Activated naive CD4-positive, alpha-beta T cell treated with anti-CD3 and anti-CD28 coated beads, Interleukin-2, amount 50 U/mL, for 24 hours (primary cell): Measurements from ENCODE around the gene SFI1.
"Not testable (repeated sequence)": the region's sequence is repeated elsewhere in the genome, so short reads cannot be mapped to it uniquely, and the experiment has no call there.

Experiments used
- H3K27ac Mint-ChIP-seq: one replicate; pipeline ENCODE4 v1.8.0; 2021; ENCODE audit warnings: mild to moderate bottlenecking, mixed read lengths
- H3K27me3 Mint-ChIP-seq: one replicate; pipeline ENCODE4 v1.8.0; 2021; ENCODE audit warnings: mixed read lengths
- H3K36me3 Mint-ChIP-seq: one replicate; pipeline ENCODE4 v1.8.0; 2021; ENCODE audit warnings: mixed read lengths
- H3K4me1 Mint-ChIP-seq: one replicate; pipeline ENCODE4 v1.8.0; 2021; ENCODE audit warnings: mixed read lengths
- H3K4me3 Mint-ChIP-seq: one replicate; pipeline ENCODE4 v1.8.0; 2021; ENCODE audit warnings: mild to moderate bottlenecking, mixed read lengths
- H3K9me3 Mint-ChIP-seq: one replicate; pipeline ENCODE4 v1.8.0; 2021; ENCODE audit warnings: mixed read lengths

The SFI1 gene

GRCh38 chr22:31585161-31585859, 89.0 kb downstream of the SFI1 start:
- Mint-ChIP-seq H3K9me3 (no peaks in the 10 kb centered on the region), H3K4me1 (peaks cover 52% of the 10 kb centered on the region), H3K27me3 (no peaks in the 10 kb centered on the region), H3K36me3 (peaks cover 12% of the 10 kb centered on the region), H3K27ac (peak overlapping the region; percentile 92), H3K4me3 (peak overlapping the region; percentile 34)

- Mint-ChIP-seq H3K27ac (peak overlapping the region; percentile 92), H3K36me3 (peaks cover 12% of the 10 kb centered on the region), H3K9me3 (no peaks in the 10 kb centered on the region), H3K27me3 (no peaks in the 10 kb centered on the region), H3K4me1 (peaks cover 52% of the 10 kb centered on the region), H3K4me3 (peak overlapping the region; percentile 6)
These were observed 90.0 kb downstream of the SFI1 start for GRCh38 chr22:31586137-31586920.

- Mint-ChIP-seq H3K4me1 (peaks cover 28% of the 10 kb centered on the region), H3K27me3 (no peaks in the 10 kb centered on the region), H3K4me3 (no peak overlapping the region), H3K27ac (peak overlapping the region; percentile 71), H3K9me3 (no peaks in the 10 kb centered on the region), H3K36me3 (peaks cover 12% of the 10 kb centered on the region)
These were observed 92.8 kb downstream of the SFI1 start for GRCh38 chr22:31588970-31589675.

- not testable (repeated sequence) for H3K27me3 Mint-ChIP-seq, H3K27ac Mint-ChIP-seq, H3K4me3 Mint-ChIP-seq, H3K9me3 Mint-ChIP-seq
- H3K4me1 Mint-ChIP-seq, result peaks cover 18% of the 10 kb centered on the region
- H3K36me3 Mint-ChIP-seq, result peaks cover 12% of the 10 kb centered on the region
These were observed 93.8 kb downstream of the SFI1 start for GRCh38 chr22:31590161-31590560.

GRCh38 chr22:31595271-31595670, 98.9 kb downstream of the SFI1 start:
- Mint-ChIP-seq H3K27ac (no peak overlapping the region), H3K27me3 (no peaks in the 10 kb centered on the region), H3K4me1 (no peaks in the 10 kb centered on the region), H3K36me3 (peaks cover 3% of the 10 kb centered on the region), H3K4me3 (no peak overlapping the region), H3K9me3 (no peaks in the 10 kb centered on the region)

- no peaks in the 10 kb centered on the region for H3K4me1 Mint-ChIP-seq
- peaks cover 5% of the 10 kb centered on the region for H3K36me3 Mint-ChIP-seq
- H3K27ac Mint-ChIP-seq, result no peak overlapping the region
- H3K9me3 Mint-ChIP-seq, result no peaks in the 10 kb centered on the region
- no peaks in the 10 kb centered on the region for H3K27me3 Mint-ChIP-seq
- H3K4me3 Mint-ChIP-seq, result no peak overlapping the region
These were observed 106.1 kb downstream of the SFI1 start for GRCh38 chr22:31602259-31602952.

GRCh38 chr22:31603081-31603525, 106.8 kb downstream of the SFI1 start:
- Mint-ChIP-seq H3K27ac (no peak overlapping the region), H3K4me1 (no peaks in the 10 kb centered on the region), H3K36me3 (peaks cover 5% of the 10 kb centered on the region), H3K27me3 (no peaks in the 10 kb centered on the region), H3K9me3 (no peaks in the 10 kb centered on the region), H3K4me3 (no peak overlapping the region)

- Mint-ChIP-seq H3K27me3 (no peaks in the 10 kb centered on the region), H3K4me1 (no peaks in the 10 kb centered on the region), H3K9me3 (no peaks in the 10 kb centered on the region), H3K36me3 (peaks cover 6% of the 10 kb centered on the region), H3K4me3 (no peak overlapping the region), H3K27ac (no peak overlapping the region)
These were observed 107.2 kb downstream of the SFI1 start for GRCh38 chr22:31603574-31603973.

- Mint-ChIP-seq H3K9me3 (no peaks in the 10 kb centered on the region), H3K4me1 (no peaks in the 10 kb centered on the region), H3K4me3 (no peak overlapping the region), H3K27ac (peak overlapping the region; percentile 76), H3K27me3 (no peaks in the 10 kb centered on the region), H3K36me3 (peaks cover 6% of the 10 kb centered on the region)
These were observed 107.9 kb downstream of the SFI1 start for GRCh38 chr22:31604137-31604705.

- Mint-ChIP-seq H3K9me3 (no peaks in the 10 kb centered on the region), H3K36me3 (peaks cover 6% of the 10 kb centered on the region), H3K27ac (peak overlapping the region; percentile 76)
These were observed 108.7 kb downstream of the SFI1 start for GRCh38 chr22:31604746-31605705.

GRCh38 chr22:31605851-31606585, 109.7 kb downstream of the SFI1 start:
- Mint-ChIP-seq H3K4me3 (no peak overlapping the region), H3K4me1 (no peaks in the 10 kb centered on the region), H3K27ac (no peak overlapping the region), H3K9me3 (no peaks in the 10 kb centered on the region), H3K27me3 (no peaks in the 10 kb centered on the region), H3K36me3 (peaks cover 5% of the 10 kb centered on the region)

More at GRCh38 chr22:31604746-31605705, 108.7 kb downstream of the SFI1 start:
- no peak overlapping the region for H3K4me3 Mint-ChIP-seq
- H3K27me3 Mint-ChIP-seq, result no peaks in the 10 kb centered on the region
- no peaks in the 10 kb centered on the region for H3K4me1 Mint-ChIP-seq

- peaks cover 5% of the 10 kb centered on the region for H3K36me3 Mint-ChIP-seq
- H3K4me1 Mint-ChIP-seq, result no peaks in the 10 kb centered on the region
- H3K27me3 Mint-ChIP-seq, result no peaks in the 10 kb centered on the region
- H3K27ac Mint-ChIP-seq, result no peak overlapping the region
- no peak overlapping the region for H3K4me3 Mint-ChIP-seq
- H3K9me3 Mint-ChIP-seq, result no peaks in the 10 kb centered on the region
These were observed 111.4 kb downstream of the SFI1 start for GRCh38 chr22:31607696-31608095.

GRCh38 chr22:31609716-31610115, 113.4 kb downstream of the SFI1 start:
- Mint-ChIP-seq H3K4me3 (no peak overlapping the region), H3K27ac (no peak overlapping the region), H3K36me3 (peaks cover 3% of the 10 kb centered on the region)

GRCh38 chr22:31610611-31611010, 114.3 kb downstream of the SFI1 start:
- Mint-ChIP-seq H3K27ac (no peak overlapping the region), H3K36me3 (peaks cover 2% of the 10 kb centered on the region), H3K9me3 (no peaks in the 10 kb centered on the region), H3K27me3 (no peaks in the 10 kb centered on the region), H3K4me3 (no peak overlapping the region), H3K4me1 (peaks cover 9% of the 10 kb centered on the region)

More at GRCh38 chr22:31609716-31610115, 113.4 kb downstream of the SFI1 start:
- Mint-ChIP-seq H3K27me3 (no peaks in the 10 kb centered on the region), H3K9me3 (no peaks in the 10 kb centered on the region), H3K4me1 (peaks cover 4% of the 10 kb centered on the region)
